D721Med (cell line): ENCODE data around the gene BCOR.

Experiments used
- DNase-seq: peaks from one replicate; pipeline ENCODE4 v3.0.0; 2011; ENCODE audit warnings: low spot score; ENCODE audit not compliant: insufficient read length
- FAIRE-seq: peaks from 2 replicates; lab custom pipeline; 2011; peaks lifted over from hg19 to GRCh38; lab: Jason Lieb, UNC
- TF ChIP-seq, protein P1 (sequence below): IDR thresholded peaks from 2 replicates; pipeline ENCODE4 v1.5.1; 2012; ENCODE audit warnings: mild to moderate bottlenecking, control low read depth; ENCODE audit not compliant: insufficient read depth; ENCODE audit errors: missing control alignments

The BCOR gene

GRCh38 chrX:40055495-40055894, 42.3 kb downstream of the BCOR start:
- TF ChIP-seq, protein P1, sequence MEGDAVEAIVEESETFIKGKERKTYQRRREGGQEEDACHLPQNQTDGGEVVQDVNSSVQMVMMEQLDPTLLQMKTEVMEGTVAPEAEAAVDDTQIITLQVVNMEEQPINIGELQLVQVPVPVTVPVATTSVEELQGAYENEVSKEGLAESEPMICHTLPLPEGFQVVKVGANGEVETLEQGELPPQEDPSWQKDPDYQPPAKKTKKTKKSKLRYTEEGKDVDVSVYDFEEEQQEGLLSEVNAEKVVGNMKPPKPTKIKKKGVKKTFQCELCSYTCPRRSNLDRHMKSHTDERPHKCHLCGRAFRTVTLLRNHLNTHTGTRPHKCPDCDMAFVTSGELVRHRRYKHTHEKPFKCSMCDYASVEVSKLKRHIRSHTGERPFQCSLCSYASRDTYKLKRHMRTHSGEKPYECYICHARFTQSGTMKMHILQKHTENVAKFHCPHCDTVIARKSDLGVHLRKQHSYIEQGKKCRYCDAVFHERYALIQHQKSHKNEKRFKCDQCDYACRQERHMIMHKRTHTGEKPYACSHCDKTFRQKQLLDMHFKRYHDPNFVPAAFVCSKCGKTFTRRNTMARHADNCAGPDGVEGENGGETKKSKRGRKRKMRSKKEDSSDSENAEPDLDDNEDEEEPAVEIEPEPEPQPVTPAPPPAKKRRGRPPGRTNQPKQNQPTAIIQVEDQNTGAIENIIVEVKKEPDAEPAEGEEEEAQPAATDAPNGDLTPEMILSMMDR = no peak
- no peak for FAIRE-seq
- no peak for DNase-seq

DNA sequence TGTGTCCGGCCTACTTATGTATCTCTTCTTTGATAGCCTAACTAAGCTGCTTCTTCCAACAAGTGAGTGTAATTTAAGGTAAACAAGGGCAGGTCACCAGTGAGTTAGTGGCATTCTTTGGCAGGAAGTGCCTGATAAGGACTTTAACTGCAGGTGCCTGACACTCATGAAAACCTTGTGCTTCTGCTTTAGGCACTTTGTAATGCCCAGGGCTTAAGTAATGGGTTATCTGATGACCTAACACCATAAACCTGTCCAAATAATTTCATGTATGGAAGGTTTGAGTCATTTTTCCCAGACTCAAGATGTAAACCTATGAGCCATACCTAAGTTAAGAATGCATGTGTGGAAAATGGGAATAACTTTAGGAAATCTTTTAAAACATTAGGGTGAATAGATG, 43.0 kb downstream of the BCOR start:
- TF ChIP-seq, protein P1 = no peak
- DNase-seq = no peak
- no peak for FAIRE-seq

- TF ChIP-seq, protein P1 = no peak
- no peak for FAIRE-seq
- no peak for DNase-seq
Observed at GRCh38 chrX:40050532-40050931, 47.2 kb downstream of the BCOR start.

DNA sequence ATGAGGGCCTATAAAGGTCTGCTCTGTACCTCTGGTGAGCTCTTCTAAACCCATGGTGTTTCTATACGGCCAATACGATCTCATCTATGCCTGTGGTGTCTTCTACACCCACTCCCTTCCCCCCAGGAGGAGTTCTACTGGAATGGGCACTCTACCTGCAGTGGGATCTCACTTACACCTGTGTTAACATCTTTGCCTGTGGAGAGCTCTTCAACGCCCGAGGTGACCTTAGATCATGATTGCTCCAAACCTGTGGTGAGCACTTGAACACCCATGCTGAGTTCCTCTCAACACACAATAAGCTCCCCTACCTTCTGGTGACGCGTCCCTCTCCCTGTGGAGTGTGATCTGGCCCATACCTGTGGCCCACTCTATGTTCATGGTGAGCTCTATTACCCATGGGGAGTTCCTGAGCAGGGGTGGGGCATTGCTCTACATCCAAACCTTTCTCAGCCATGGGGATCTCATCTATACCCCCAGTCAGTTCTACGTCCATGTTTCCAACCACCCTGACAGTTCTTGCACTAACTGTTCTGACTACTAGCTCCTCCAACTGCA, 48.6 kb downstream of the BCOR start:
- DNase-seq (no peak), FAIRE-seq (no peak)
- TF ChIP-seq, protein P1 = no peak

DNA sequence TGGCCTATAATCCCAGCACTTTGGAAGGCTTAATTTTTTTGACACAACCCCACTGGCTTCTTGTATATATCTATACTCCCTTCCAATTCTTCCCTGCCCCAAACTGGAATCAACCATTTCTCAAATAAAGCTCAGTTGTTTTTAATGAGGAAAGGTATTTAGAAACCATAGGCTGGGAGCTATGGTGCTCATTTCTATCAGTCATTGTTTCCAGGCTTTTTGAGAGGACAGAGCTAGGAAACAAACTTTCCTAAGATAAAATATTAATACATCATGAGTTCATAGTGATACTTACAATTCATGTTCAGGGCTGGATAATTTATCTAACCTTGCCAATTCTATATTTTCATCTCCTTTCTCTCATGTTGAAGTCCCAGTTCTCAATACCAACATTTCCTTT, 50.3 kb downstream of the BCOR start:
- DNase-seq = no peak
- FAIRE-seq = no peak
- TF ChIP-seq, protein P1 = no peak

DNA sequence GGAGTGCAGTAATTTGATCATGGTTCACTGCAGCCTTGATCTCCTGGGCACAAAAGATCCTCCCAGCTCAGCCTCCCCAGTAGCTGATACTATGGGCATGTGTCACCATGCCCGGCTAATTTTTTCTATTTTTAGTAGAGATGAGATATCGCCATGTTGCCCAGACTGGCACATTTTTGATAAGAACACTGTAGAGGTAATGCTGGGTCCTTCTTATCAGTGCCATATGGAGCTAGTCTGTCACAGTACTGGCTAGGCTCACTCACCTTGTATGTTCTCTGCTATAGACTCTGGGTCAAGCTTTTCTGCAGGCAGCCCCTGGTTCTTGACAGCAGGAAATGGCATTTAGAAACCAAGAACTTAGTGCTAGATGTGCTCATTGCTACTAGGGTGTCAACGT, 53.9 kb downstream of the BCOR start:
- TF ChIP-seq, protein P1 = no peak
- FAIRE-seq (no peak), DNase-seq (no peak)

DNA sequence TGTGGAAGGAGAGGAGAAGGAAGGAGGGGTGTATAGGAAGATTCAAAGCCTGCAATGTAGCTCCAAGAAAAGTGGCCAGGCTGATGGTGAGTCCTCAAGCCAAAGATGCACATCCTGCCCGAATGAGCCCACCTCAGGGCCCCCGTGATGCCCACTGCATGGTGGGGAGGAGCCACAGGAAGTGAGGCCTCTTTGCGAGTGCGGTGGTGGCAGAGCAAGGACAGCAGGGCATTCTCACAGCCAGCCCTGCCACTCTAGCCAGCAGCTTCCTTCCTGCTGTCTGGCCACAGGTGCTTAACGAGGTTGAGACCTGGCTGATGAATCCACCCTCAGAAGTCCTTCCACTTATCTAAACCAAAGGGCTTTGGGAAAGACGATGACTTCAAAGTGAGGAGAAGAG, 55.8 kb downstream of the BCOR start:
- DNase-seq = no peak
- no peak for FAIRE-seq
- TF ChIP-seq, protein P1 = no peak
